Bronchial smooth muscle cell (primary cell): ENCODE results near the gene ARL13B. TPM values are rescaled to one million over a fixed set of nuclear protein-coding genes. Genes with fewer than 3 reads are reported as not detected.

Source experiments
- total RNA-seq: library from RNA; depleted of rRNA; stranded (reverse); fragments of >200 nt; gene quantifications from 2 replicates; pipeline ENCODE4 v1.2.1, GENCODE V29; 2014

Gene ARL13B
- total RNA-seq, result 4.5 and 4.9 TPM in 2 replicates

DNA sequence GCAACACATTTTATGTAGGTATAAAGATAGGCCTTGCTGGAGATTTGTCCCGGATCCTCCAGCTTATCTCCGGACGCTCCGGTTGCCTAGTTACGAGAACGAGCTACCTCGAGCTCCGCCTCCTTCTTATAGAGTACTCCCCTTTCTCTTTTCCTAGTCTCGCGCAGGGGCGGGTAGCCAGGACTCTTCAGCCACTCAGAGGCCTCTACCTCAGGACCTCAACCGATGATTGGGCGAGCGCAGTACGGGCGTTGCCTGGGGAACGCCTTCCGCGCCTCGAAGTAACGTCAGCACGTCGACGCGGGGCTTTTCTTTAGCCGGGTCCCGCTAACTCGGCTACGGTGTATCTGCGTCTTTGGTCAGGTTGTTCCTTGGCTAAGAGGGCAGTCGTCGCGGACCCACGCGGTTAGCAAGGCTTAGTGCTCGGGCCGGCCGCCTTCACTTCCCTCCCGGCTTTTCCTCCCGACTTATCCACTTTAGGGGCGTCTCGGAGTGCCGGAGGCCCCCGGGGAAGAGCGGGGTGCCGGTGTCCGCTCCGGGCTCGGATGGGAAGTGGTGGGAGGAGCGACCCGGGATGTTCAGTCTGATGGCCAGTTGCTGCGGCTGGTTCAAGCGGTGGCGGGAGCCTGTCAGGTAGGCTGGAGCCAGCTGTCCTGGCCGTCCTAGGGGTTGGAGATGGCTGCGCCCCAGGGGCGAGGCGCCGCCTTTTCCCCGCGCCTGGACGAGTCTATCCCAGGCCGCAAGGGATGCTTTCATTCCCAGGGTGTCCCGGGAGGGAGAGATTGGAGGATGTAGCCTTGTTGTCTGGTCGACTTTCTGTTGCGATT, at the start of gene ARL13B:
ARL13B (plus strand) TSS at position 306 of the 827 bp plus-strand sequence; CDS start at position 575, 269 bp downstream.

DNA sequence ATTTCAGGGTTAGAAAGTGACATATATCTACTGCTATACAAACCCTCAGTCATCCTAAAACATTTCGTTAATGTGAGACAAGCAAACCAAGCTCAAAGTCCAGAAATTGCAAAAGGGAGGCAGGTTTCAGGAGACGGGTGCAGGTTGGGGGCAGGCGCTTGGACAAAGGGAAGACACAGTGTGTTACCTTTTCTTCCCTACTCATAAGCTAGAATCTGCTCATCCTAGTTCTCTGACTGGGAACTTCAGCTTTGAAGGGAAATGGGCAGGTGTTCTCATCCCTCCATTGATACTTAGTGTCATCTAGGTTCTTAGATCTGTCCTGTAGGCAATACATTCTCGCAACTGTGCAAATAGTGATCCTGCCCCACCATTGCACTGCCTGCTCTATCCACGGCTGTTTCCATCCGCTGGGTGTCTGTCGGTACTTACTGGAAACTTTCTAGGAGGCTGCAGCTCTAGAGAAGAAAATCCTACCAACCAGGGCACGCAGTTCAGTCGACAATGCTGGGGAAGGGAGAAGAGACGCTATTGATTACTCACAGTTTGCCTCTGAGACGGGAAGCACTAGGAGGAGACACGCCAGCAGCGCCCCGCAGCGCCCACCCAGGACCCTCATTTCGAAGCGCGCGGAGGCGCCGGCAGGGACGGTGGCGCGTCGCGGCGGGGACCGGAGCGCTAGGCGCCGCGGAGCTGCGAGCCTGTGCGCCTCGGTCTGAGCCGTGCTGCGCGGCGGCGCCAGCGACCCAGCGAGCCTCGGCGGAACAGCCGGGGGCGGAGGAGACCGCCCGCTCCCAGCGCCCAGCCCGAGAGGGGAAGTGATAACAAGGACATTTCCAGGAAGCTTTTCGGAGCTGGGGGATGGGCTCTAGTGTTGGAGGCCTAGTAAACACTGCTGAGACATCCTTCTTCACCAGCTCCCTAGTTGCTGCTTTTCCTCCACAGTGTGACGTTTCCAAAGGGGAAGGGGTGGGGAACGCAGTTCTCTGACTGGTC, 6.5 kb upstream of the ARL13B start, which contains the start of gene PROS1:
PROS1 (minus strand) TSS at position 766 of the 996 bp plus-strand sequence; CDS start at position 619, 147 bp downstream.

DNA sequence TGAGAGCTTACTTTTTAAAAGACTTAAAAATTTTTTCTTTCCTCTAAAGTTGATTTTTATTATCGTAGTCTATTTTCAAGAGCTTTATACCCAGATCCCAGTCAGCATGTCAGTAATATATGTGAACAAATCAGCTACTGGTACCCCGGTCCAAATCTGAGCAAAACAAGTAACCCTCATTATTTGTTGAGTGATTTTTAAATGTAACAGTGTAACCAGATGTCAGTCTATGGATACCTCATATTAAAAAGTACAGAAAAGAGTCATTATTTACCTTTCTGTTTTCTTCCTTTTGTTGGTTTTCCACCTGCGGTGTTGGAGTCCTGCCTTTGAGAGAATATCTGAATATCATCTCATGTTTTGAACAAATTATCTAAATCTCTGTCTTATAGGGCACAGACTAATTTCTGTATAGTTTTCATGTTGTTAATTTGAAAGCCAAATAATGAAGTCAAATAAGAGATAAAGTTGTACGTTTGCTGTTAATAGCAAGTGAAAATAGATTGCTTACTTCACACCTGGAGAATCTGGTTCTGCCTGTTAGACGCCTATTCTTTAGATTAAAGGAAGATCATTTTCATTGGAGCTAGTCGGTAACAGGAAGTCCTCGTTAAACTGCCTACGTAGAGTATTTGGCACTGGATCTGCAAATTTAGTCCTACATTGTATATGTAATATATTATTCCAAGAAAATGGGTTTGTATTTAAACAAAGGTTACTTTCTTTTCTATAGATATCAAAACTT, 48.3 kb downstream of the ARL13B start, which contains the start of gene STX19:
STX19 (minus strand) TSS at position 505 of the 745 bp plus-strand sequence. CDS start 13,328 bp downstream, outside the sequence.

DNA sequence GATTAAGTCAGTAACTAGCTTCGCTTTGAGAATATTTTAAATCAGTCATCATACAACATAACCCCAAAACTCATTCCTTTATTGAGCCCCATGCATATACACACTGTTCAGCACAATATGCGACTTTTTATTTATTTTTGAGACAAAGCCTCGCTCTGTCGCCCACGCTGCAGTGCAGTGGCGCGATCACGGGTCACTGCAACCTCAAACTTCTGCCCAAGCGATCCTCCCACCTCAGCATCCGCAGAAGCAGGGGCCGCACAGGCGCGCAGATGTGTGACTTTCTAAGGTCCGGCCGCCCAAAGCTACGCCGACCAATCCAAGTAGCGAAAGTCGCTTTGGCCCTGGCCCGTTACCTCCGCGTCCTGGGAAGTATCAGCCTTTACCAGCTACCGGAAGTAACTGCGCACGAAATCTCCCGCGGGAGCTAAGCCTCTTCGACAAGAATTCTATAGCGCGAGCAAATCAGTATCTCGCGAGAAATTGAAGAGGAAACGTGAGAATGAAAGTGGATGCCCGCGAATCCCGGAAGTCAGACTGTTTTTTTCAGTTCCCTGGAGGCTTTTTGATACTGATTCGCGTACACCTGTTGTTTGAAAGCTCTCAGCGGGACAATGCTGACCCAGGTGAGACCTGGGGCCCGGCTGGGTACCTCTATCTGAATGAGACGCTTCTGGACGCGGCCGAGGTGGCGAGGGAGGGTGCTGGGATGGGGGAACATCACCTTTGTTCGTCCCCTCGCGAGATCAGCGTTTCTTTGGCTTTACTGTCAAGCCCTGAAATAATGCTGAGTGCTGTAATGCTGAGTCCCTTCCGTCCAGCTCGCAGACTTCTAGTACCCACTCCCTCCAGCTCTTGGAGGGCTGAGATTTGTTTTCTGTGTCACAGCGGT, 82.8 kb downstream of the ARL13B start, which contains the start of the genes DHFR2 and NSUN3:
DHFR2 (minus strand) TSS at position 404 of the 892 bp plus-strand sequence. CDS start 1,405 bp downstream, outside the sequence.
NSUN3 (plus strand) TSS at position 549 of the 892 bp plus-strand sequence; CDS start at position 615, 66 bp downstream.

Other genes with a start within 250 kb of the ARL13B start
- 17.9 and 18.1 TPM in 2 replicates for gene PROS1, start 6.3 kb upstream of the ARL13B start, total RNA-seq
- not detected in 2 replicates for gene STX19, start 48.4 kb downstream of the ARL13B start, total RNA-seq
- gene DHFR2, start 82.8 kb downstream of the ARL13B start, total RNA-seq, result 4.9 and 5.5 TPM in 2 replicates
- gene NSUN3, start 82.9 kb downstream of the ARL13B start, total RNA-seq, result 12.3 and 13.1 TPM in 2 replicates